LNCAP (cell line): ENCODE measurements around the gene PSEN1.

ENCODE experiments used
- CTCF ChIP-seq: fragments of 450-650 bp; IDR thresholded peaks from 2 replicates; pipeline ENCODE4 v1.5.1; 2017; ENCODE audit warnings: mild to moderate bottlenecking

Gene PSEN1

GRCh38 chr14:73116079-73116665 lies 20.1 kb upstream of the PSEN1 start:
- TF ChIP-seq CTCF, result no peak

GRCh38 chr14:73124180-73124894 lies 12.0 kb upstream of the PSEN1 start:
- TF ChIP-seq CTCF, result no peak

DNA sequence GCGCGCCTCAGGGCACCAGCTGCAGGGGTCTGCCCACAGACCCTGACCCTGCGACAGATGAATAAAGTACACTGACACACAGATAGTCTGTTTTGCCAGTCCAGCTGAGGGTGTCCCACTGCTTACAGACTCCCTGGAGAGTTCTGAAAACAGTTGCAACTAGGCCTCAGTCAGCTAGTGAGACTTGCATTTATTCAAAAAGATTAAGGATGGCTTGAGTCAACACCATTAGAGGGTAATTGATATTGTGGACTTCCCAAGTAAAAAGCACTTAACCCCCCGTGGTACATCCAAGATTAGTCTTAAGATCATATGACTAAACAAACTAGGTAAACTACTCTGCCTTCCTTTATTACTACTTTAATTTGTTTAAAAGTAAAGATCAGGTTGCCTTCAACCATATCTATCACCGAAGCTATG lies 11.1 kb upstream of the PSEN1 start:
- no peak for TF ChIP-seq CTCF

DNA sequence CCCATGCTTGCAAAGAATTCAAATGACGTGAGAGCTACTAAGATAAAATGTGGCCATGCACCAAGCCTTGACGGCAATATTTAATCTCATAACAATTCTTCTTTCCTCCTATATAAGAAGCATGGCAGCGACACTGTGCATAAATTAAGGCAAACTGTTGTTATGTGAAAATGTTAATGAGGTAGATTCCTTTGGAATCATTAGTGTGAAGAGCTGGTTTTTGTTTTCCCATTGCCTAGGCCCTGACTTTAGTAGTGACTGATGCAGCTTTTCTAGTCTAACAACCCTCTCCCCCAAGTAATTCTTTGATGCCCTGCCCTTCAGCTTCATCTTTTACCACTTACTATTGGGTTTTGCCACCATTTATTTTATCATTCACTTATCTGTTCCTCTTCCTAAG lies 10.6 kb upstream of the PSEN1 start:
- TF ChIP-seq CTCF, result no peak

GRCh38 chr14:73133795-73134194 lies 2.5 kb upstream of the PSEN1 start:
- TF ChIP-seq CTCF, result no peak

GRCh38 chr14:73136085-73136386 lies 271 bp upstream of the PSEN1 start:
- no peak for TF ChIP-seq CTCF

- TF ChIP-seq CTCF, result no peak
These were observed 4.6 kb downstream of the PSEN1 start for GRCh38 chr14:73140811-73141323.

DNA sequence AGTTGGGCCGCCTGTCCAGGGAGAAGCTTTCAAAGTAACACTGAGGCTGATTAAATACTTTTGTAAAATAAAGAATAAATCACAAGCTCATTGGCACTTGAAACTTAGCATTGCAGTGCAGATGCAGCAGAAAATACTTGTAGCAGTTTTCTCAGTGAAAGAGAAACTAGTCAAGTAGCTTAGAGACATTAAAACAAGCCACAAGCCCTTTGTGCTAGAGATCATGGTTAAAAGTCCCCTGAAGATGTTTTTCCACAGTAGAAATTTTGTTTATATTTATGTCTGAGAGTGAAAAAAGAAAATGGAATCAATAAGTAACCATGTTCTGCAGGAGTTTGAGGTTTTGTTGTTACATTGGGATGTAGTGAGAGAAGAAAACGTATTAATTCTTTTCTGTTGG lies 5.9 kb downstream of the PSEN1 start:
- no peak for TF ChIP-seq CTCF
